ENCODE data around the gene TANGO6.

DNA sequence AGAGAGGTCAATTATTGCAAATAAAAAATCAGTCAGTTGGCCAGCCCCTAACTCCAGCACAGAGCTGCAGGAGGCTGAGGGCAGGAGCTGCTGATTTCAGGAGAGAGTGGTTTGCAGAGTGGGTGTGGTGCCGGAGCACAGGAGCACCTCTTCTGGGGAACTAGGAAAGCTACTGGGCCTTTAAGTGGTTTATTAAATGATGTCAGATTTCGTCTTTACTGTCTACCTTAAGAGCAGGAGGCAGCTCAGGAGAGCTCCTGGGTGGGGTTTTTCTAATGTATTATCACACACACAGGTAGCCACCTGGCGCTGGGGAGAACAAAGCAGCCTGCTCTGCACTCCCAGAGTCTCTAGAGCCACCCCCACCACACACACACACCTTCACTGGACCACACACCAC is 250.6 kb downstream of the TANGO6 start:
- TF ChIP-seq, protein P1, sequence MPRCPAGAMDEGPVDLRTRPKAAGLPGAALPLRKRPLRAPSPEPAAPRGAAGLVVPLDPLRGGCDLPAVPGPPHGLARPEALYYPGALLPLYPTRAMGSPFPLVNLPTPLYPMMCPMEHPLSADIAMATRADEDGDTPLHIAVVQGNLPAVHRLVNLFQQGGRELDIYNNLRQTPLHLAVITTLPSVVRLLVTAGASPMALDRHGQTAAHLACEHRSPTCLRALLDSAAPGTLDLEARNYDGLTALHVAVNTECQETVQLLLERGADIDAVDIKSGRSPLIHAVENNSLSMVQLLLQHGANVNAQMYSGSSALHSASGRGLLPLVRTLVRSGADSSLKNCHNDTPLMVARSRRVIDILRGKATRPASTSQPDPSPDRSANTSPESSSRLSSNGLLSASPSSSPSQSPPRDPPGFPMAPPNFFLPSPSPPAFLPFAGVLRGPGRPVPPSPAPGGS (IDR thresholded peaks at IDR 0.05; ENCODE audit: borderline replicate concordance, insufficient read depth, low read depth, low read length, poor library complexity, severe bottlenecking): no peak
- TF ChIP-seq POLR2A (IDR thresholded peaks at IDR 0.05; ENCODE audit: low read depth, low read length): no peak
